GM21381 (cell line): ENCODE results near the gene GASK1A.
"Not testable (repeated sequence)": the region's sequence is repeated elsewhere in the genome, so short reads cannot be mapped to it uniquely, and the experiment has no call there.

Experiments
- ATAC-seq: cut with Tn5 transposase; IDR thresholded peaks from one replicate; pipeline ENCODE4 v1.9.1; 2021; ENCODE audit warnings: mild to moderate bottlenecking, moderate library complexity; ENCODE audit not compliant: unreplicated experiment

Gene GASK1A

DNA sequence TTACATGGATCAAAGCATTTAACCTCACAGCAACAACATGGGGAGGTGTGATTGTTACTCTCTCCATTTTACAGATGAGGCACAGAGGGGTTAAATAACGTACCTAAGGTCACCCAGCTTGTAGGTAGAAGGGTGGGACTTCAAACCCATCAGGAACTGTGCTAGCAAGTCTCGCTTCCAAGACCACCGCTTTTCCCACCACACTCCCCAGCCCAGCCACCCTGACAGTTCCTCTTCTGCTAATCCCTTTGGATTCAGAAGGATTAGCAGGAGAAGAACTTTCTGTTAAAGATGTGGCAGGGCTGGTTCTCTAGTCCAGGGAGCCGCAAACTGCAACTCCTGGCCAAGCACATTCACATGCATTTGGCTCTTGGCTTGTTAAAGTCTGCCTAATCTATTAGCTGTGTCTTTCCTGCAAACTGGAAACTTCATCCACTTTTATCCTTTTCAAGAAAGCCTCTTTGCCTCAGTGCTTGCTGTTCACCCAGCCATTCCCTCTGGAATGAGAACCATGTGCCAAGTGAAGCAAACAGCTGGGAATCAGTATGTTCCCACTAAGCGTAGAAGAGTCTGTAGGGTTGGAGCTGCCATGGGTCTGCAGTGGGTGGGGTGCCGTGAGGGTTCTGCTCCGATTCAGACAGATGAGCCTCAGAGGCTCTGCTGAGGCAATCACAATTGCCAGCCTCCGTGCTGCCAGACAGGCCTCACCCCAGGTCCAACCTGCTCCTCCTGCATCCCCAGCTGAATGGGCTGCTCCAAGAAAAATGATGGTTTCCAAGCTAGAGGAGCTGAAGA, 82.2 kb downstream of the GASK1A start:
- ATAC-seq, result no peak

DNA sequence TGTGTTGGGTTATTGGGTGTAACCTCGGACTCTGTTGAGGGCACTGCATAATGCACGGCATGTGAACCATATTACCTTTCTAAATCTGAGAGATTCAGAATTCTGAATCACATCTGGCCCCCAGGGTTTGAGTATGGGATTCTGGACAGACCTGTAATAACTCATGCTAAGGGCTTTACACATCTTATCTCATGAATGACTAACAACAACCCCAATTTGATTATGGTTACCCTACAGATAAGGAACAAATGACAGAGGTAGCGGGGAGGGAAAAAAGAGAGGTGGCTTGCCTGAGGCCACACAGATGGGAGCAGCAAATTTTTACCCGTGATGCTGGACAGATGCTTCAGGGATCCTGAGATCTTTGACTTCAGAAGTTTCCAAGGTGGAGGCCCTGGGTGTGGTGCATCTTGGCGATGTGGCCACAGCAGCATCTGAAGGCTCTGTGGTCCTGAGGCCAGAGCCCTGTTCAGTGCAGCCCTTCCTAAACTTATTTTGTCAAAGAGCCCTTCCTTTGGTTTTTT, 83.0 kb downstream of the GASK1A start:
- no peak for ATAC-seq

DNA sequence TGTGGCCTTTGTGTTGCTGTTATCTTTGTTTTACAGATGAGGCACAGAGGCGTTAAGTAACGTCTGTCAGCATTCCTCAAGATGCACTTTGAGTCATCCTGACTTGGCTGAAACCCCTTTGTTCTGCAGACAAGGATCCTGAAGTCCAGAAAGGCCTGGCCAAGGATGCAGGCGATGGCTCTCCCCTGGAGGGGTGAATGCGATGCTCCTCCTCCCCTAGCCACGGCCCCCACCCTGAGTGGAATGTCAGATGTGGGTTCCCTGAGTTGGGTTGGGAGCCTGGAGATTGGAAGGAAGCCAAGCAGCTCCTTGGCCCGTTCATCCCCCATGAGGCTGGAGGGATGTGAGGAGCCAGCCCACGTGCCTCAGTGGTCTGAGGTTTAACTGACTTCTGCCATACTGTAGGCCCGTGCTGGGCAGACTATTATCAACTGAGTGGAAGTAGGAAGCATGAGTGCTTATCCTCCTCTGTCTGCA, 83.5 kb downstream of the GASK1A start:
- ATAC-seq, result no peak

DNA sequence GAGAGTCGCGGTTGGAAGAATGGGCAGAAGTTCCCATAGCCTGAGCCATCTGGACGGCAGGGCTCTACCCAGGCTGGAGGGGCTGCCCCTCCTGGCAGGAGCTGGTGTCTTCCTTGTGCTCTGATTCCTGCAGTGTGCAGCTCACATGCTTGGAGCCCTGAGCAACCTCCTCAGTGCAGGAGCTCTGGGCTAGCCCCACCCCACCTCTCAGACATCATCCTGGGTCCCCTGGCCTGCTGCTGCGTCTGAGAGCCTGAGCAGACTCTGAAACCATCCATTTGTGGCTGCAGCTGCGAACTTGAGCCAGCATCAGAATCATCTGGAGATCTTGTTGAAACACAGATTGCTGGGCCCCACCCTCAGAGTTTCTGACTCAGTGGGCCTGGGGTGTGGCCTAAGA, 84.0 kb downstream of the GASK1A start:
- no peak for ATAC-seq

DNA sequence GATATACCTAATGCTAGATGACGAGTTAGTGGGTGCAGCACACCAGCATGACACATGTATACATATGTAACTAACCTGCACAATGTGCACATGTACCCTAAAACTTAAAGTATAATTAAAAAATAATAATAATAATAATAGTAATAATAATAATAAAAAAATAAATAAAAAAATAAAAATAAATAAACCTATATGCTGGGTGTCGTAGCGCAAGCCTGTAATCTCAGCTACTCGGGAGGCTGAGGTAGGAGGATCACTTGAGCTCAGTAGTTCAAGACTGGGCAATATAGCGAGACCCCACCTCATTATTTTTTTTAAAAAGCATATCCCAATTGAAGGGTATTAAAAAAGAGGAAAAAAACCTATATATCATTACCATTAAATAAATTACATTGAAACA, 91.6 kb downstream of the GASK1A start:
- not testable (repeated sequence) for ATAC-seq

DNA sequence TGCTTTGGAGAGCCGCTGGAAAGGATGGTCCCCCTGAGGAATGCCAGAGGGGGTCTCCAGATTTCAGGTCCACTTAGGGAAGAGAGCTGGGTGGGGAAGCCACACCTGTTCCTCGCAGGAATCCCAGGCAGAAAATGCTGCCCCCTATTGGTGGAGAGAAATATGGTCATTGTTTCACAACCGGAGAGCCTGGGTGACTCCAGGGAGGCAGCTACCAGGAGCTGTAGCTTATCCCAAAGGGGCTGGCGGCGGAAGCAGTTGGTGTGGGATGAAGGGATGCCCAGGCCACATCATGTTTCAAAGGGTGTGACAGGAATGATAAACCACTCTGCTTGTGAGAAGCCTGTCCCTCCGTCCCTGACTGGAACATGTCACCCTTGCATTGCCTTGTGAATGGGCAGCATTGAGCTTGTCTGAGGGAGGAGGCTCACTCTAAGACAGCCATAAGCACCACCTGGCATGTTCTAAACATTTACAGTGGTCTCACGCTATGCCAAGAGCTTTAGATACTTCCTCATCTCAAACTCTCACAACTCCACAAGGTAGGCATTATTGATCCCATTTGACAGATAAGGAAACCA, 92.3 kb downstream of the GASK1A start:
- no peak for ATAC-seq

DNA sequence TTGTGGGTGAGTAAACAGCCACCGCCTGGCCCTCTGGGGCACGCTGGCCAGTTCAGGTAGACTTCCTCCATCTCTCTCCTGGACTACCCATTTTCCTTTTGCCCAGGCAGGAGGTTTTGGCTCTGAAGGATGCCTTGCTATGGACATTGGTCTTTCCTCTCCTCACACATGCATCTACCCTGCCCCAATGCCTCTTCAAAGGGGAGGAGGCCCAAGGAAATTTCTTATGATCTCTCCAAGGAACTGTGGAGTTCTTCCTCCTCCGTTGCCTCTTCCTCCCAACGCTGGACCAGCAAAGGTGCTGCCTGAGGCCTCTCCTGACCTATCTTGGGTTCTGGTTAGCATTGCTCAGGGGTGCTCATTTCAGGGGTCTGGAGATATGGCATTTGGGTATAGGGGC, 93.2 kb downstream of the GASK1A start:
- ATAC-seq, result no peak

DNA sequence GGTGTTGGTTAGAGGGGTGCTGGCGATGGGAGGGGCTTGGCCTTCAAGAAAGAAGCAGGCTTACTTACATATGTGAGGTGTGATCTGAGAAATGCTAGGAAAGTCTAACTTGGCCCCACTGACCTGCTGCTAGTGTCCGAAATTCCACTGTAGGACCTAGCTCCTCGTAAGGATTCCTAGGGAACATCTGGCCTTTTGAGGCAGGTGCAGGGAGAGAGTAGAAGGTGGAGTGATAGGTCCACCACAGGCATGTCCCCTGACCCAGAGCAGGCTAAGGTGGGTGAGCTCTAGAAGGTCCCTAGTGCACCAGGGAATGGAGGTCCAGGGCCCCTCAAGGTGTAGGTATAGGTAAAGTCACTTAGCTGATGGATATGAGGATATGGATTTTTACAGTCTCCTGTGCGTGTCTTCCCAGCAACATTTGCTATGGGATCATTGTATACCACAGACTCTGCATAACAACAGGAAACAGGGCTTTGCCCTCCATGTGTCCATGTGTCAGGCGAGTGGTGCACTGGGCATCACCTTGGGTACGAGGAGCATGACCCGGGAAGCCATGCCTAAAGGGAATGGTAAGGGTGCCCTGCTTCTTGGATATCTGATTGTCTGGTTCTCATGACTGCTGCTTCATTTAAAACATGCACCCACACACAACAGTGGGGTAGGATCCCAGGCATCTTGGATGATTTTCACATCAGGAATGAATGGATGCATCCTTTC, 94.2 kb downstream of the GASK1A start:
- ATAC-seq, result no peak

DNA sequence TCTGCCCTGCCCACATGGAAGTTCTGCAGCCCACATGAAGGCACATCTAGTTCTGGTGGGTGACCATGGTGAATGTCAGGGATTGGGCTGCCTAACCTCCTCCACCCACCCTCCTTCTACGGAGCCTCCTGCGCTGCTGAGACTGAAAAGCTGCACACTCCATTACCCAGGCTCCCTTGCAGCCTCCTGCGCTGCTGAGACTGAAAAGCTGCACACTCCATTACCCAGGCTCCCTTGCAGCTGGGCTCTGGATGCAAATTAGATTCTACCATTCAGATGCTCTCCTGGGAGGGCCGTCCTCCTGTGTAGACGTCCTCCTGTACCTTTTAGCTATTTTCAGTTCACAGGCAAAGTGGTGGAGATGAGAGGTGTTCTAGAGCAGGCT, 94.7 kb downstream of the GASK1A start:
- ATAC-seq, result no peak

DNA sequence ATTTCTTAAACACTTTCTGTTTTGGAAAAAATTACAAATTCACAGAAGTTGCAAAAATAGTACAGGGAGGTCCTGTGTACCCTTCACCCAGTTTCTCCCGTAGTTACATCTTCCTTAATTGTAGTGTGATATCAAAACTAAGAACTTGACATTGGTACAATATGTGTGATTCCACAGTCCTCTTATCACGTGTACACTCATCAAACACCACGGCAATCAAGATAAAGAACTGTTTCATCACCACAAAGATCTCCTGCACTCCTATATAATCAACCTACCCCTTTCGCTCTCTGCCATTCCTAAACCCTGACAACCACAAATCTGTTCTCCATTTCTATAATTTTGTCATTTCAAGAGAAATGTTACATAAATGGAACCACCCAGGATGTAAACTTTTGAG, 95.4 kb downstream of the GASK1A start:
- ATAC-seq, result no peak

DNA sequence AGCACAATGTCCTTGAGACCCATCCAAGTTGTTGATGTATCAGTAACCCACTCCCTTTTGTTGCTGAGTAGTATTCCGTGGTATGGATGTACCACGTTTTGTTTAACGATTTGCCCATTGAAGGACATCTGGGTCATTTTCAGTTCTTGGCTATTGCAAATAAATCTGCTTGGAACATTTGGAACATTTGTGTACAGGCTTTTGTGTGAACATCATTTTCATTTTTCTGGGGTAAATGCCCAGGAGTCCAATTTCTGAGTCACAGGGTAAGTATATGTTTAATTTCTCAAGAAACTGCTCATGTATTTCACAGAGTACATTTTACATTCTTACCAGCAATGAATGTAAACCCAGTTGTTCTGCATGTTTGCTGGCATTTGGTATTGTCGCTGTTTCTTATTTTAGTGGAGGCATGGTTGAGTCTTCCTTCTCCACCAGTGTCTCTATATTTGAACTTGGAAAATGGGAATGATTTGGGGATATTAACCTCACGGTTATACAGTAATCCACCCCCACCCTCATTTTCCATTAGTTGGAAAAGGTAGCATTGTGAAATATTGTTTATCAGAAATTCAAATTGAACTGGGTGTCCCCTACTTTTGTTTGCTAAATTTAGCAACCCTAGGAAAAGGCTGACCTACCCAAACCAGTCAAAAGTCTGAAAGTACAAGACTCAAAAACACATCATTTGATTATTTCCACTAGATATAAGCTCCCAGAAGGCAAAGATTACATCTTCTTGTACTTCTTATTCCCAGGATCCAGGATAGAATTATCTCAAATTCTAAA, 96.0 kb downstream of the GASK1A start:
- no peak for ATAC-seq

DNA sequence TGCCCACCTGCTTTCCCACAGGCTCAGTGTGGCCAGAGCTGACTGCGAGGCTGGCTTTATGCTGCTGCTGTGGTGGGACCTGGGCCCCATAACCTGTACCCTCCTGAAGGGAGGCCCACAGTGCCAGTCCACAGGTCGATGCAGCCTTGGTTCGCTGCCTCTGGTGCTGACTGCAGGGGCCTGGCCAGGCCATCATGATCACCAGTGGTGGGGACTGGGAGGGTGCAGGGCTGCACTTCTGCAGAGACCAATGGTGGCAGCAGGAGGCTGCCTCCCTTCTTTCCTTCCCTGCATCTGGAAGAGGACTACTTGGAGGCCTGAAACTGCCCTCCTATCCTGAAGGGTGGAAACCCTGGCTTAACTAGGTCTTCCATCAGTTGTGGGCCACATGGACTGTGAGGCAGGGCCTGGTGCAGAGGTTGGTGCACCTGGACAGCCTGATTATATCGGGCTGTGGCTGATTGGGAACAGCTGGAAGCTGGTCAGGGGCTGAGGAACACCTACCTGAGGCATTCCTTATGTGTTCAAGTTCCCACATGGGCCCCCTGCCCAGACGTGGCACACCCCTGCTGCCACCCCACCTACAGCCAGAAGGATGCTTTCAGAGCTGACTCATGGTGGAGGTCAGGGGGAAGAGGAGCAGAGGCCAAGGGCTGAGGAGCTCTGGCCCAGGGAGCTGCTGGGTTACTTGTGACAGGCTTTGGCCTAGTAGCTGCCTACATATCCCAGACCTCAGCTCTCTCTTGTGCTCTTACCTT, 97.0 kb downstream of the GASK1A start:
- ATAC-seq, result no peak

DNA sequence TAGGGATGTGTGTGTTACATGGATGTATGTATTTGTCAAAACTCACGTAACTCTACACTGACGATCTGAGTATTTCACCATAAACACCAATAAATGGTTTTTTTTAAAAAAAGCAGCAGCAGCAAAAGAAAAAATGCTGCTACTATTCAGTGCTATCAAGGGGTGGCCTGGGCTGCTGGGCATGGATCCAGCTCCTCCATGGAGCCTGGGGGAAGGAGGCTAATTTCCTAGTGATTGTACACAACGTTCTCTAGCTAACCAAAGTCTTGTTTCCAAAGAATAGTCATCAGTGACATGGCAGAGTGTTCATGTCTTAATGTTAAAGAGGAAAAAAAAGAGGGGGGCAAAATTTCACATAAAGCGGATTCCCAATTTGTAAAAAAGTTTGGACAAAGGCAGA, 97.7 kb downstream of the GASK1A start:
- no peak for ATAC-seq

DNA sequence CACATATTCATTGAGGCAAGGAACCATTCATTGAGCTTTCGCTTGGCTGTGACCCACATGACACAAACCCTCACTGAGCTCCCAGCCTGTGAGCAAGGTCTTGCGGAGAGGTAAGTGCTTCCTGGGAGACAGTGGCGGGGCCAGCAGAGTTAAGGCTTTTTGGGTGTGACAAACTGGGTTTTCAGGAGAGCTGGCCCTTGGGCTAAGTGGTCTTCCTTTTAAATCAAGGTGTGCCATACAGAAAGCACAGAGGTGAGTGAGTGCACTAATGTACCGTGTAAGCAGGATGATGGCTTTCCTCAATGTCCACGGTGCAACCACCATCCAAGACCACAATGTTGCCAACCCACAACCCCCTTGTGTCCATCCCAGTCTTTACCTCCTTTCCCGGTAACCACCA, 98.2 kb downstream of the GASK1A start:
- no peak for ATAC-seq

DNA sequence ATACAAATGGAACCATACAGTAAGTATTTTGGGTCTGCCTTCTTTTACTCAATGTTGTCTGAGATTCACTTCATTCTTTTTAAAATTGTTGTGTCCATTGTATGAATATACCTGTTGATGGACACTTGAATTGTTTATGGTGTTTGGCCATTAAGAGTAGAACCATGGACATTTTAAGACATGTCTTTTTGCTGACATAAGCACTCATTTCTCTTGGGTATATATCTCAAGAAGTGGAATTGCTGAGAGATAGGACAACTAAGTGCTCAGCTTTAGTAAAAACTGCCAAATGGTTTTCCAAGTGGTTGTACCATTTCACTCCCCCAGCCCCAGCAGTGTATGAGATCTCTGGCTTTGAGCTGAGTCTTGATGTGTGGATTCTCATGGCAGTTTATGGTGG, 98.6 kb downstream of the GASK1A start:
- ATAC-seq, result no peak

DNA sequence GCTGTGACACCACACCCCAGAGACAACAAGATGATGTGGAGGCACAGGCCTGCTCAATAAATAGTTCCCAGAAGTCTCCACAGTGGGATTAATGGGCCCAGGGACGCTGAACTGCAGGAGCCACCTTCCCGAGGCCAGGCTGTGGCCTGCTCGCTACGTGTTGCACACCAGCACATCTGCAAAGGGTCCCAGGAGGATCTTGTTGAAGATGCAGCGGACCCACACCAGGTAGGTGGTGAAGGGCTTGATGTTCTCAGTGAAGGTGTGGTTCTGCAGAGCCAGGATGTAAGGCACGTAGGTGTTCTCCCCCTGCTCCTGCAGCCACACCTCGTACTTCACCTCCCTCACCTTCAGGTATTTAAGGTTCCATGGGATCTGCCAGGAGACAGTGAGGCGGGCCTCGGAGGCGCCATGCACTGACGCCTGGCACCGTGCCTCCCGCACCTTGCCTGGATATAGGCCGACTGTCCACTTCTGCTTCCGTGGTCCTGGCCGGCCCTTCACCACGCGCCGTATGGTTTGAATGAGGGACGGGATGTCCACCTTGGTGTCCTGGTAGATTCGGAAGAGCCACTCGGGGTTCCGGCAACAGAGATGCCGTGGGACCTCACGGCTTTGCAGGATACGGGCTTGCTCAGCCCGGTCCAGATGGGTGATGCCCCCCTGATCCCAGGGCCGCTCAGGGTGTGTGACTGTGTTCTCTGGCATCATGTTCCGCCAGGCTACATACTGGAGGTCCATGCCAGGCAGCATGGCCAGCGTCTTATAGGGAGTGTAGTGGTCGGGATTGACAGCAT, 100.6 kb downstream of the GASK1A start:
- no peak for ATAC-seq

DNA sequence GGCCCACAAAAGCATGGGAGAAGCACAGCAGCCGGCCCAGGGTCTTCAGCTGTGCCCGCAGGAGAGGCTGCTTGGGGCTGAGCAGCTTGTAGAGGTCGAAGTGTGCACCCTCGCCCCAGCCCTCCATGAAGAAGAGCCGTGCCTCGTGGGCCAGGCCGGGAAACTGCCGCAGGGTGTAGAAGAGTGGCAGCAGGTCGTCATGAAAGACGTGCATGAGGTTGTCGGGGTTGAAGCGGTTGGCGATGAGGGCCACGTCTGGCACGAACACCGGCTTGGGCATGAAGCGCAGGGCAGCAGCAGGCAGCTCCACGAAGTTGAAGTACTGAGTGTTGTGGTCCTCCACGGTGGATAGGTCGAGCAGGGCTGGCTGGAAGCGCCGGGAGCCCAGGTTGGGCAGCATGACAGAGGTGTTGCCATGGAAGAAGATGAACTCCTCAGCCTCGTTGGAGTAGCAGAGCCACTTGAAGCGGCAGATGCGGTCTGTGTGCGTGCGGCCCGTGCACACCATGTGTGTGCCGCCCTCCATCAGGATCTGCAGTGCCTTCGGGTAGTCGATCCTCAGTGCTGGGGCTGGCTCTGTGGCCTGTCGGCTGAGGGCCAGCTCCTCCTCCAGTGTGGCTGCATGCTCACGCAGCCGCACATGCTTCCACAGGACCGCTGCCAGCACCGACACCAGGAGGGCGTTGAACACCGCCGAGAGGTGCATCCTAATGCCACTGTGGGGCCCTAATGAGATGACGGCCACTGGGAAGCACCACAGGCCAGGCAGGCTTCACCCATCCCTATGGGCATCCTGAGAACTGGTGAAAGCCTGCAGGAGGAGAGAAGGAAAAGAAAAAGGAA, 101.8 kb downstream of the GASK1A start:
- ATAC-seq, result no peak

DNA sequence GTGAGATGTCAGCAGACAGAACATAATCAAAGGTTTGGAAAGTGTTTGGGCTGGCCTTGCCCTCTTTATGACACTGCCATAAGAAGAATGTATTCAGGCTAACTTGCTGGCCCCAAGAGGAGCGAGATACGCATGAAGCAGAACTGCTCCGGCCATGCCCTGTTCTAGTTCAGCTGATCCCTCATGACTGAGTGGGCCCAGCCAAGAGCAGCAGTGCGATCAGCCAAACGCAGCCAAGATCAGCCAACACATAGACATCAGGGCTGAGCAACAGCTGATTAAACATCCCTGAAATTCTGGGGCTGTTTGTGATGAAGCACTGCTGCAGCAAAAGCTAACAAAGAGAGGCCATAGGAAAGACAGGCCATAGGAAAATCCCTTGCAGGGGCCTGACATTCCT, 102.7 kb downstream of the GASK1A start:
- ATAC-seq, result no peak

DNA sequence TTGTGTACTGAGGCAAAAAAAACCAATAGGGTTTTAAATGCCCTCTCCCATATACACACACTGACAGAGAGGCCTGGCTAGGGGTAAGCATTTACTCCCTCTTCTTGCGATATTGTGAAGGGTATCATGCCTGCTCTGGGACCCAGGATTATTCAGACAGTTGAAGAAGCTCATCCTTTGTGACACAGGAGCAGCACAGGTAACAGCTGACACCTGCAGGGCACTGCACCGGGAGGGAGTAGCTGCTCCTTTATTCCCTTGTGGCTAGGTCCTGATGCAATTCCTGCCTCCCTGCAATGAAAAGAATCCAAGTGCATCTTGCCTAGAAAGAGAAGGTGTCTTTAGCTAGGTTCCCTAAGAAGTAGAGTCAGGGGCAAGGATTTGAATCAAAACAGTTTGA, 103.3 kb downstream of the GASK1A start:
- ATAC-seq, result no peak
